HEK293 (cell line): ENCODE measurements around the gene KCNAB2.

Experiments used
- CTCF ChIA-PET: fragments of 350-600 bp; formaldehyde crosslinking; extraction: SDS; loops from one replicate; lab custom pipeline; 2021; ENCODE audit warnings: antibody characterized with exemption; lab: Yijun Ruan, JAX
- POLR2A ChIA-PET: fragments of 300-600 bp; formaldehyde crosslinking; extraction: SDS; loops from one replicate; lab custom pipeline; 2020; ENCODE audit warnings: antibody characterized with exemption, inconsistent platforms; lab: Yijun Ruan, JAX
- H3K27ac ChIP-seq: fragments of 200-500 bp; sonication (Bioruptor generic); 2 replicates; pipeline ENCODE4 v1.5.1; 2014; ENCODE audit warnings: low read depth, low read length, control low read depth, inconsistent platforms; ENCODE audit errors: extremely low read depth
- H3K36me3 ChIP-seq, 2 experiments: fragments of 200-500 bp in 1 of 2; sonication (Bioruptor generic) in 1 of 2; 1 replicate in 1 of 2; 2 replicates in 1 of 2; pipeline ENCODE4 v1.5.1; 2014 to 2017; ENCODE audit warnings: inconsistent platforms in 2 of 2, low read length in 2 of 2; ENCODE audit not compliant: control insufficient read depth in 2 of 2, insufficient read depth in 1 of 2
- H3K4me1 ChIP-seq: fragments of 200-500 bp; sonication (Bioruptor generic); 2 replicates; pipeline ENCODE4 v1.5.1; 2014; ENCODE audit warnings: mild to moderate bottlenecking, low read length, inconsistent platforms; ENCODE audit not compliant: control insufficient read depth, insufficient read depth
- H3K4me3 ChIP-seq: 2 replicates; pipeline ENCODE4 v1.5.1; 2011; ENCODE audit warnings: low read depth, mild to moderate bottlenecking, control low read depth, low read length, moderate library complexity
- H3K9me3 ChIP-seq: fragments of 200-500 bp; sonication (Bioruptor generic); 2 replicates; pipeline ENCODE4 v1.5.1; 2014; ENCODE audit warnings: low read depth, low read length, inconsistent platforms; ENCODE audit not compliant: control insufficient read depth, insufficient read depth
- EGR2 ChIP-seq: fragments of 450-650 bp; formaldehyde crosslinking; IDR thresholded peaks from 2 replicates; pipeline ENCODE4 v1.5.1; 2016; ENCODE audit warnings: low read depth, missing biosample characterization, missing genetic modification characterization
- GLI4 ChIP-seq: fragments of 450-650 bp; formaldehyde crosslinking; IDR thresholded peaks from 2 replicates; pipeline ENCODE4 v1.5.1; 2016; ENCODE audit warnings: missing biosample characterization, missing genetic modification characterization
- GLIS1 ChIP-seq: fragments of 450-650 bp; formaldehyde crosslinking; IDR thresholded peaks from 2 replicates; pipeline ENCODE4 v1.5.1; 2016; ENCODE audit warnings: missing biosample characterization, missing genetic modification characterization
- KLF9 ChIP-seq: fragments of 450-650 bp; formaldehyde crosslinking; IDR thresholded peaks from 2 replicates; pipeline ENCODE4 v1.5.1; 2016; ENCODE audit warnings: missing biosample characterization, missing genetic modification characterization, low read depth
- PATZ1 ChIP-seq: fragments of 450-650 bp; formaldehyde crosslinking; IDR thresholded peaks from 2 replicates; pipeline ENCODE4 v1.5.1; 2016; ENCODE audit warnings: missing biosample characterization, missing genetic modification characterization
- PRDM1 ChIP-seq: fragments of 450-650 bp; formaldehyde crosslinking; IDR thresholded peaks from 2 replicates; pipeline ENCODE4; 2016; ENCODE audit warnings: missing biosample characterization, missing genetic modification characterization
- SCRT1 ChIP-seq: fragments of 450-650 bp; formaldehyde crosslinking; IDR thresholded peaks from 2 replicates; pipeline ENCODE4 v1.5.1; 2016; ENCODE audit warnings: missing biosample characterization, missing genetic modification characterization, borderline replicate concordance
- SCRT2 ChIP-seq: fragments of 450-650 bp; formaldehyde crosslinking; IDR thresholded peaks from 2 replicates; pipeline ENCODE4 v1.5.1; 2016; ENCODE audit warnings: missing biosample characterization, missing genetic modification characterization
- SP2 ChIP-seq: fragments of 450-650 bp; formaldehyde crosslinking; IDR thresholded peaks from 2 replicates; pipeline ENCODE4 v1.5.1; 2016; ENCODE audit warnings: missing biosample characterization, missing genetic modification characterization
- YY2 ChIP-seq: fragments of 450-650 bp; formaldehyde crosslinking; IDR thresholded peaks from 2 replicates; pipeline ENCODE4 v1.5.1; 2016; ENCODE audit warnings: missing biosample characterization, missing genetic modification characterization
- ZBTB1 ChIP-seq: fragments of 450-650 bp; formaldehyde crosslinking; IDR thresholded peaks from 2 replicates; pipeline ENCODE4 v1.5.1; 2016; ENCODE audit warnings: missing biosample characterization, missing genetic modification characterization
- ZBTB10 ChIP-seq: fragments of 450-650 bp; formaldehyde crosslinking; IDR thresholded peaks from 2 replicates; pipeline ENCODE4 v1.5.1; 2016; ENCODE audit warnings: missing biosample characterization, missing genetic modification characterization
- ZBTB48 ChIP-seq: fragments of 450-650 bp; formaldehyde crosslinking; IDR thresholded peaks from 2 replicates; pipeline ENCODE4 v1.5.1; 2016; ENCODE audit warnings: missing biosample characterization, missing genetic modification characterization
- ZFHX2 ChIP-seq: fragments of 450-650 bp; formaldehyde crosslinking; conservative IDR thresholded peaks from 2 replicates; pipeline ENCODE4 v1.5.1; 2016; ENCODE audit warnings: missing biosample characterization, missing genetic modification characterization
- ZNF2 ChIP-seq: fragments of 450-650 bp; formaldehyde crosslinking; IDR thresholded peaks from 2 replicates; pipeline ENCODE4 v1.5.1; 2016; ENCODE audit warnings: missing biosample characterization, missing genetic modification characterization
- ZNF202 ChIP-seq: fragments of 450-650 bp; formaldehyde crosslinking; IDR thresholded peaks from 2 replicates; pipeline ENCODE4 v1.5.1; 2016; ENCODE audit warnings: missing biosample characterization, missing genetic modification characterization, borderline replicate concordance
- ZNF266 ChIP-seq: fragments of 450-650 bp; formaldehyde crosslinking; IDR thresholded peaks from 2 replicates; pipeline ENCODE4 v1.5.1; 2016; ENCODE audit warnings: missing biosample characterization, missing genetic modification characterization, low read depth
- ZNF366 ChIP-seq: fragments of 450-650 bp; formaldehyde crosslinking; conservative IDR thresholded peaks from 2 replicates; pipeline ENCODE4 v1.5.1; 2016; ENCODE audit warnings: missing biosample characterization, missing genetic modification characterization
- ZNF394 ChIP-seq: fragments of 450-650 bp; formaldehyde crosslinking; IDR thresholded peaks from 2 replicates; pipeline ENCODE4 v1.5.1; 2016; ENCODE audit warnings: missing biosample characterization, missing genetic modification characterization, mild to moderate bottlenecking, moderate library complexity, borderline replicate concordance
- ZNF404 ChIP-seq: fragments of 450-650 bp; formaldehyde crosslinking; IDR thresholded peaks from 2 replicates; pipeline ENCODE4 v1.5.1; 2017; ENCODE audit warnings: missing biosample characterization, missing genetic modification characterization
- ZNF433 ChIP-seq: fragments of 450-650 bp; formaldehyde crosslinking; IDR thresholded peaks from 2 replicates; pipeline ENCODE4 v1.5.1; 2016; ENCODE audit warnings: missing biosample characterization, missing genetic modification characterization, low read depth
- ZNF692 ChIP-seq: fragments of 450-650 bp; formaldehyde crosslinking; IDR thresholded peaks from 2 replicates; pipeline ENCODE4 v1.5.1; 2016; ENCODE audit warnings: missing biosample characterization, missing genetic modification characterization
- ZSCAN4 ChIP-seq: fragments of 450-650 bp; formaldehyde crosslinking; IDR thresholded peaks from 2 replicates; pipeline ENCODE4 v1.5.1; 2017; ENCODE audit warnings: missing biosample characterization, missing genetic modification characterization
- TF ChIP-seq, protein P1 (sequence below): fragments of 450-650 bp; formaldehyde crosslinking; IDR thresholded peaks from 2 replicates; pipeline ENCODE4 v1.5.1; 2016; ENCODE audit warnings: missing biosample characterization, missing genetic modification characterization

KCNAB2 gene

DNA sequence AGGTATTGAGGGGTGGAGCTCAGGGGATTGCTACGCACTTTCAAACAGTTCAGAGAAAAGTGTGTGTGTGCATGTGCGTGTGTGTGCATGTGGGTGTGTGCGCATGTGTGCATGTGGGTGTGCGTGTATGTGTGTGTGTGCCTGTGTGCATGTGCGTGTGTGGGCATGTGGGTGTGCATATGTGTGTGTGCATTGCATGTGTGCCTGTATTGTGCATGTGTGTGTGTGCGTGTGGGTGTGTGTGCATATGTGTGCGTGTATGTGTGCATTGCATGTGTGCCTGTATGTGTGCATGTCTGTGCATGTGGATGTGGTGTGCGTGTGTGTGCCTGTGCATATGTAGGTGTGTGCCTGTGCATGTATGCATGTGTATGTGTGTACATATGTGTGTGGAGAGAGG lies 12.6 kb upstream of the KCNAB2 start:
- H3K27ac ChIP-seq, result no peak overlapping the region
- ChIA-PET CTCF (interaction anchor here (0.6 to 1.4 kb wide), 5 partner anchors 15 to 359 kb away, joined by 3 to 5 read pairs (median 4); no protein-coding TSS in a partner anchor), POLR2A (no interaction called here)
- no peak overlapping the region for H3K4me3 ChIP-seq
- peaks cover 2% of the 10 kb centered on the region for H3K4me1 ChIP-seq
- no peaks in the 10 kb centered on the region for H3K36me3 ChIP-seq
- no peaks in the 10 kb centered on the region for H3K9me3 ChIP-seq
- TF ChIP-seq SP2 (tag by site-specific recombination), result no peak
- peak; percentile 93 for TF ChIP-seq ZFHX2 (tag by site-specific recombination)
- TF ChIP-seq ZNF202 (tag by site-specific recombination), result no peak
- TF ChIP-seq GLI4 (tag by site-specific recombination), result no peak
- TF ChIP-seq ZNF394, result no peak
- TF ChIP-seq PRDM1 (tag by site-specific recombination), result no peak
- no peak for TF ChIP-seq ZNF433 (tag by site-specific recombination)
- TF ChIP-seq ZSCAN4, result peak; percentile 99
- TF ChIP-seq ZBTB10 (tag by site-specific recombination), result 0 out of 2 replicates have a peak, but pooled peaks have one; percentile 19
- no peak for TF ChIP-seq ZNF366 (tag by site-specific recombination)
- TF ChIP-seq KLF9 (tag by site-specific recombination), result 0 out of 2 replicates have a peak, but pooled peaks have one; percentile 16
- no peak for TF ChIP-seq YY2 (tag by site-specific recombination)
- peak; percentile 81 for TF ChIP-seq EGR2

DNA sequence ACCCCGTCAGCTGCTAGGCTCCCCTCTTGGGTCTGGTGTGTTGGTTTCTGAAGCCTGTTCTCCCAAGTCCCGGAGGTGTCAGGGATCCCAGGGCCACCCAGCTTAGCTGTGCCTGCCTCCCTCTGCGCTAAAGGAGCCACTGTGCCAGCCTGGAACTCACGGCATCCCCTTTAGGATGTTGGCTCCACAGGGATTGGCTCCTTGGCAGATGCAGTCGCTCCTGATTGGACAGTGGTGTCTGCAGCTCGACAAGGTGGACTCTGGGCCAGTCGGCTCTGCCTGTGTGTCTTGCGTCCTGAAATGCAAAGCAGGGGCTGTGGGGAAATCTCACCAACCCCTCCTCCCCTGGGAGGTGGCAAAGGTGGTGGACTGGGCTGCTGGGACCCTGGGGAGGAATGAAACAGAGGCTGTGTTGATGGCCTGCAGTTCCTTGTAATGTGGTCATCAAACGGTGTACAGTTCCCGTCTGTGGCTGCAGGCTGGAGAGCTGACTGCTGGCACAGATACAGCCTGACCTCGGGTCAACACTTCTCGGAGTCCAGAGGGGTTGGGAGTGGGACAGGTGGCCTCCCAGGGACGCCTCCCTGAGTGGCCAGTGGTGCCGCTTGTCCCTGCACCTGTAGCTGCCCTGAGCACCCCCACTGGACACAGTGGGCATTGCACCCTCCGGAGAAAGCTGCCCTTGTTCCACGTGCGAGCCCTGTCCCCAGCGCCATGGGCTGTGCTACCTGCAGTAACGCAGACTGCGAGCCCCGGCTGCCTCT lies 11.5 kb upstream of the KCNAB2 start:
- TF ChIP-seq PATZ1, result peak; percentile 11; the same call in 1 of the 2 replicates
- peak; percentile 35; the same call in 1 of the 2 replicates for TF ChIP-seq ZNF692 (tag by site-specific recombination)
- TF ChIP-seq ZNF404 (tag by site-specific recombination), result no peak
- peak; percentile 99 for TF ChIP-seq SCRT2 (tag by site-specific recombination)
- peak; percentile 57 for TF ChIP-seq GLIS1
- TF ChIP-seq ZBTB1 (tag by site-specific recombination), result no peak
- 0 out of 2 replicates have a peak, but pooled peaks have one; percentile 44 for TF ChIP-seq ZNF2
- peak; percentile 97 for TF ChIP-seq SCRT1 (tag by site-specific recombination)
- TF ChIP-seq ZBTB48 (tag by site-specific recombination), result peak; percentile 51; the same call in 1 of the 2 replicates
- TF ChIP-seq, protein P1, sequence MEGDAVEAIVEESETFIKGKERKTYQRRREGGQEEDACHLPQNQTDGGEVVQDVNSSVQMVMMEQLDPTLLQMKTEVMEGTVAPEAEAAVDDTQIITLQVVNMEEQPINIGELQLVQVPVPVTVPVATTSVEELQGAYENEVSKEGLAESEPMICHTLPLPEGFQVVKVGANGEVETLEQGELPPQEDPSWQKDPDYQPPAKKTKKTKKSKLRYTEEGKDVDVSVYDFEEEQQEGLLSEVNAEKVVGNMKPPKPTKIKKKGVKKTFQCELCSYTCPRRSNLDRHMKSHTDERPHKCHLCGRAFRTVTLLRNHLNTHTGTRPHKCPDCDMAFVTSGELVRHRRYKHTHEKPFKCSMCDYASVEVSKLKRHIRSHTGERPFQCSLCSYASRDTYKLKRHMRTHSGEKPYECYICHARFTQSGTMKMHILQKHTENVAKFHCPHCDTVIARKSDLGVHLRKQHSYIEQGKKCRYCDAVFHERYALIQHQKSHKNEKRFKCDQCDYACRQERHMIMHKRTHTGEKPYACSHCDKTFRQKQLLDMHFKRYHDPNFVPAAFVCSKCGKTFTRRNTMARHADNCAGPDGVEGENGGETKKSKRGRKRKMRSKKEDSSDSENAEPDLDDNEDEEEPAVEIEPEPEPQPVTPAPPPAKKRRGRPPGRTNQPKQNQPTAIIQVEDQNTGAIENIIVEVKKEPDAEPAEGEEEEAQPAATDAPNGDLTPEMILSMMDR (tag by site-specific recombination), result peak; percentile 93
- TF ChIP-seq SP2 (tag by site-specific recombination), result peak; percentile 71
- TF ChIP-seq ZNF266 (tag by site-specific recombination), result no peak
- no peak for TF ChIP-seq ZNF394
- ChIA-PET CTCF (interaction anchor here (0.6 to 2.5 kb wide), 21 partner anchors 9 to 365 kb away, joined by 3 to 9 read pairs (median 4); no protein-coding TSS in a partner anchor), POLR2A (interaction anchor here (0.6 to 1.3 kb wide), 2 partner anchors 201 to 355 kb away, joined by 3 to 4 read pairs; partner anchors contain the start of gene ICMT)
- H3K36me3 ChIP-seq, result no peaks in the 10 kb centered on the region
- no peak overlapping the region for H3K4me3 ChIP-seq
- H3K27ac ChIP-seq, result no peak overlapping the region
- H3K4me1 ChIP-seq, result peaks cover 2% of the 10 kb centered on the region
- H3K9me3 ChIP-seq, result no peaks in the 10 kb centered on the region
